ENCODE measurements around the gene UNC13C. TPM values are rescaled to one million over a fixed set of nuclear protein-coding genes. Genes with fewer than 3 reads are reported as not detected.

The UNC13C gene
- total and polyA plus RNA-seq, 2 donors (not counting 3 experiments of a cell fraction or from before 2014, with no cell fraction given): not detected

DNA sequence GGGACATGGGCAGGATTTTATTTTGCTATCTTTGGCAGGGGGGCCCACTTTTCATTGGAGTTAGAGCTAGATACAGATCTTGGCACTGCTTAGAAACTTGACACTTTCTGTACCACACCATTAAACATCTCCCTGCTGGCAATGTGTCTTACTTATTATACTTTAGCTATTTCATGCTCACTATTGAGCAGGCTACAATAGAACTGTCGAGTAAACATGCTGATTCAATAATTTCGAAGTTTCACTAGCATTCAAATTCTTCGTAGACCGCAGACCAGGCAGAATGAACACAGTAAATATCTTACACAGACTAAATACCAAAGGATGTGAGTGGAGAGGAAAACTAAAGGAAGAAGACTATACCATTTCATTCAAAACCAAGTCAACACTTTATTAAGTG is 180.8 kb downstream of the UNC13C start:
- CTCF ChIA-PET: no interaction called here
- no peak for FAIRE-seq
- intact Hi-C loops (cut with micrococcal nuclease): no loop called here

DNA sequence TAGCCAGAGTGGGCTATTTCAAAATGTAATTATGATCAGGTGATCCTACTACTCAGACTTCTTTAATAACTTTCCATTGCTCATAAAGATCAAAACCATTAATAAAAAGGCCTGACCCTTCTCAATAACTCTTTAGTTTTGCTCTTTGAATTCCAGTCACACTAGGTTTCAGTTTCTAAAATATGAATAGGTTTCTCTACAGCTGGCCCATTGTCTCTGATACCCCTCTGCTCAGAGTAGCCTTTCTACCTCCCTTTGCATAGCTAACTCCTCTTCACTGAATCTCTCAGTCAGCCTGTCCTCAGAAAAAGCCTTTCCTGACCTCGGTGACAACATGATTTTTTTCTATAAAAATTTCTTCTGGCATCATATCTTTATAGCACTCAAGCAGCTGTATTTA is 209.1 kb downstream of the UNC13C start:
- Histone ChIP-seq H3K4me3 (replicated peaks in 1 of 3; ENCODE audit: insufficient read depth in 1 of 3, low read depth in 1 of 3, low read length in 3 of 3) (no peak overlapping the region), H3K9ac (replicated peaks; ENCODE audit: extremely low read depth, insufficient read depth, low read length) (no peak overlapping the region), H3K79me2 (ENCODE audit: control insufficient read depth, insufficient read depth, low read length) (no peaks in the 10 kb centered on the region), H3K27me3 (ENCODE audit: control insufficient read depth in 2 of 2, insufficient read depth in 2 of 2, low read length in 2 of 2) (no peaks in the 10 kb centered on the region), H3K36me3 (ENCODE audit: control insufficient read depth in 2 of 2, extremely low read depth in 1 of 2, insufficient read depth in 2 of 2, low read length in 2 of 2) (no peaks in the 10 kb centered on the region), H2AFZ (ENCODE audit: low read depth, low read length) (no peak overlapping the region), H3K9me3 (replicated peaks; ENCODE audit: control insufficient read depth, insufficient read depth, low read length) (no peaks in the 10 kb centered on the region), H3K4me1 (ENCODE audit: control insufficient read depth, extremely low read depth, insufficient read depth, low read length) (no peaks in the 10 kb centered on the region), H3K4me2 (ENCODE audit: insufficient read depth, low read length) (no peak overlapping the region), H3K27ac (ENCODE audit: insufficient read depth, low read depth, low read length) (no peak overlapping the region), H3K9me1 (replicated peaks; ENCODE audit: control insufficient read depth, extremely low read depth, insufficient read depth, low read length) (no peaks in the 10 kb centered on the region), H4K20me1 (replicated peaks; ENCODE audit: control insufficient read depth, extremely low read depth, insufficient read depth, low read length) (no peaks in the 10 kb centered on the region)
- CTCF ChIA-PET: no interaction called here
- no TSS peak for BruUV-seq (replicated peaks)
- FAIRE-seq: no peak
- no peak for TF ChIP-seq JUN (IDR thresholded peaks at IDR 0.05; ENCODE audit: borderline replicate concordance, insufficient read depth, insufficient read length, low read depth)
- DNase-seq (ENCODE audit: low read depth, low spot score): no peak
- dilution Hi-C loops (cut with MboI; ENCODE audit: extremely low pct_ligation_motif_present, low sequenced_read_pairs): no loop called here
- intact Hi-C loops (cut with micrococcal nuclease): no loop called here
- POLR2A ChIA-PET: no interaction called here

More for the DNA sequence above, 180.8 kb downstream of the UNC13C start:
- no peaks in the 10 kb centered on the region for H4K20me1 ChIP-seq (replicated peaks; ENCODE audit: control insufficient read depth, extremely low read depth, insufficient read depth, low read length)
- dilution Hi-C loops (cut with MboI; ENCODE audit: extremely low pct_ligation_motif_present, low sequenced_read_pairs): no loop called here
- H3K9me1 ChIP-seq (replicated peaks; ENCODE audit: control insufficient read depth, extremely low read depth, insufficient read depth, low read length): no peaks in the 10 kb centered on the region
- no peak overlapping the region for H3K27ac ChIP-seq (ENCODE audit: insufficient read depth, low read depth, low read length)
- H3K27me3 ChIP-seq (ENCODE audit: control insufficient read depth in 2 of 2, insufficient read depth in 2 of 2, low read length in 2 of 2): no peaks in the 10 kb centered on the region
- no peak overlapping the region for H3K4me3 ChIP-seq (replicated peaks in 1 of 3; ENCODE audit: insufficient read depth in 1 of 3, low read depth in 1 of 3, low read length in 3 of 3)
- no peak for TF ChIP-seq POLR2AphosphoS5 (IDR thresholded peaks at IDR 0.05; ENCODE audit: insufficient read depth, low read depth, low read length)
- no peak for TF ChIP-seq EZH2 (IDR thresholded peaks at IDR 0.05; ENCODE audit: borderline replicate concordance, low read depth, low read length, severe bottlenecking)
- TF ChIP-seq, protein P1, sequence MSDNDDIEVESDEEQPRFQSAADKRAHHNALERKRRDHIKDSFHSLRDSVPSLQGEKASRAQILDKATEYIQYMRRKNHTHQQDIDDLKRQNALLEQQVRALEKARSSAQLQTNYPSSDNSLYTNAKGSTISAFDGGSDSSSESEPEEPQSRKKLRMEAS (IDR thresholded peaks at IDR 0.05; ENCODE audit: insufficient read depth, insufficient read length): no peak
- no peak overlapping the region for H2AFZ ChIP-seq (ENCODE audit: low read depth, low read length)
- no TSS peak for BruUV-seq (replicated peaks)
- no peak overlapping the region for H3K4me2 ChIP-seq (ENCODE audit: insufficient read depth, low read length)
- H3K9me3 ChIP-seq (replicated peaks; ENCODE audit: control insufficient read depth, insufficient read depth, low read length): no peaks in the 10 kb centered on the region
- POLR2A ChIA-PET: no interaction called here
- H3K79me2 ChIP-seq (ENCODE audit: control insufficient read depth, insufficient read depth, low read length): no peaks in the 10 kb centered on the region
- no peaks in the 10 kb centered on the region for H3K36me3 ChIP-seq (ENCODE audit: control insufficient read depth in 2 of 2, extremely low read depth in 1 of 2, insufficient read depth in 2 of 2, low read length in 2 of 2)
- no peaks in the 10 kb centered on the region for H3K4me1 ChIP-seq (ENCODE audit: control insufficient read depth, extremely low read depth, insufficient read depth, low read length)
- no peak for DNase-seq (ENCODE audit: low read depth, low spot score)
- H3K9ac ChIP-seq (replicated peaks; ENCODE audit: extremely low read depth, insufficient read depth, low read length): no peak overlapping the region

All from endothelial cell of umbilical vein (primary cell).